GM12878 (cell line): ENCODE results near the gene LAMA5. TPM values are rescaled to one million over a fixed set of nuclear protein-coding genes. Genes with fewer than 3 reads are reported as not detected.

Experiments
- BACH1 ChIP-seq: fragments of 450-650 bp; IDR thresholded peaks from 2 replicates; pipeline ENCODE4 v1.6.1; 2017; ENCODE audit warnings: mild to moderate bottlenecking, borderline replicate concordance
- BHLHE40 ChIP-seq, 2 experiments: fragments of 450-650 bp in 1 of 2; IDR thresholded peaks; 2 replicates each; pipeline ENCODE4 v1.6.1; 2011 to 2017; ENCODE audit warnings: low read depth in 2 of 2, borderline replicate concordance in 1 of 2, improper control_type of control experiment in 1 of 2, low read length in 1 of 2, mild to moderate bottlenecking in 1 of 2
- CREM ChIP-seq: IDR thresholded peaks from 2 replicates; pipeline ENCODE4 v1.6.1; 2014; ENCODE audit warnings: antibody characterized with exemption, low read depth
- DPF2 ChIP-seq: fragments of 450-650 bp; IDR thresholded peaks from 2 replicates; pipeline ENCODE4 v1.6.1; 2017; ENCODE audit warnings: mild to moderate bottlenecking
- HDAC2 ChIP-seq: fragments of 200-600 bp; sonication (generic); IDR thresholded peaks from 2 replicates; pipeline ENCODE4 v1.6.1; 2017
- HDAC6 ChIP-seq: fragments of 200-600 bp; sonication (generic); IDR thresholded peaks from one replicate; pipeline ENCODE4 v1.8.0; 2017; ENCODE audit warnings: antibody characterized with exemption; ENCODE audit not compliant: unreplicated experiment
- IRF4 ChIP-seq: IDR thresholded peaks from 2 replicates; pipeline ENCODE4 v1.6.1; 2011; ENCODE audit warnings: low read depth, low read length
- KAT2A ChIP-seq: conservative IDR thresholded peaks from 2 replicates; pipeline ENCODE4 v1.6.1; 2011; ENCODE audit warnings: low read depth, low read length; ENCODE audit not compliant: control insufficient read depth
- MYC ChIP-seq: IDR thresholded peaks from 2 replicates; pipeline ENCODE4 v1.6.1; 2011; ENCODE audit warnings: mild to moderate bottlenecking, low read length, moderate library complexity, inconsistent platforms; ENCODE audit not compliant: insufficient read depth, insufficient replicate concordance, insufficient read length, severe bottlenecking
- NFIC ChIP-seq: IDR thresholded peaks from 2 replicates; pipeline ENCODE4 v1.6.1; 2012; ENCODE audit warnings: low read depth, mild to moderate bottlenecking, inconsistent platforms, low read length, moderate library complexity
- NRF1 ChIP-seq: conservative IDR thresholded peaks from 2 replicates; pipeline ENCODE4 v1.6.1; 2011; ENCODE audit warnings: mild to moderate bottlenecking, low read depth, low read length, improper control_type of control experiment
- PAX8 ChIP-seq: fragments of 450-650 bp; IDR thresholded peaks from 2 replicates; pipeline ENCODE4 v1.6.1; 2017; ENCODE audit warnings: mild to moderate bottlenecking, moderate library complexity
- RCOR1 ChIP-seq: conservative IDR thresholded peaks from 2 replicates; pipeline ENCODE4 v1.6.1; 2012; ENCODE audit warnings: low read depth, low read length, improper control_type of control experiment
- RFX5 ChIP-seq: IDR thresholded peaks from 2 replicates; pipeline ENCODE4 v1.6.1; 2011; ENCODE audit warnings: low read depth, low read length, improper control_type of control experiment
- SMARCA5 ChIP-seq: fragments of 450-650 bp; IDR thresholded peaks from 2 replicates; pipeline ENCODE4 v1.6.1; 2017; ENCODE audit warnings: mild to moderate bottlenecking
- STAT1 ChIP-seq: fragments of 450-650 bp; conservative IDR thresholded peaks from 2 replicates; pipeline ENCODE4 v1.6.1; 2014; ENCODE audit warnings: antibody characterized with exemption, mild to moderate bottlenecking
- polyA plus RNA-seq, 11 experiments: library from polyadenylated mRNA; depleted of rRNA in 4 of 11; unstranded in 6 of 11; stranded (reverse) in 5 of 11; fragments of >200 nt; fragmentation: Nextera tagmentation in 4 of 11; fragmentation: Illumina TruSeq in 1 of 11; extraction: Ambion mirVana in 4 of 11; extraction: Trizol in 1 of 11; gene quantifications; 1 replicate in 1 of 11; 2 replicates in 10 of 11; pipeline versions ENCODE4 v1.2.1 to v1.2.3, GENCODE V29; 2011 to 2016; ENCODE audit warnings: inconsistent platforms in 2 of 11, missing spikeins in 2 of 11, low read depth in 1 of 11
- total RNA-seq, 4 experiments: library from RNA; depleted of rRNA in 3 of 4; stranded (reverse); fragments of >200 nt in 3 of 4; fragmentation: Illumina TruSeq in 1 of 4; extraction: Trizol in 1 of 4; gene quantifications; 2 replicates each; pipeline versions ENCODE4 v1.2.1 to v1.2.3, GENCODE V29; 2013 to 2021
- TF ChIP-seq, protein P1 (sequence below): fragments of 450-650 bp; IDR thresholded peaks from 2 replicates; pipeline ENCODE4 v1.6.1; 2017; ENCODE audit warnings: mild to moderate bottlenecking, moderate library complexity
- TF ChIP-seq, protein P2 (sequence below): fragments of 450-650 bp; formaldehyde crosslinking; IDR thresholded peaks from 2 replicates; pipeline ENCODE4 v1.4.0; 2020; ENCODE audit warnings: mild to moderate bottlenecking, moderate library complexity
- TF ChIP-seq, protein P3 (sequence below): fragments of 450-650 bp; IDR thresholded peaks from 2 replicates; pipeline ENCODE4 v1.6.1; 2017; ENCODE audit warnings: mild to moderate bottlenecking, moderate library complexity

LAMA5 gene
- total and polyA plus RNA-seq, 10 of the 15 experiments (the other 5 are each of a cell fraction or from before 2014, with no cell fraction given), result 0.09 to 3.1 (median 1.6) TPM; not detected in 3

DNA sequence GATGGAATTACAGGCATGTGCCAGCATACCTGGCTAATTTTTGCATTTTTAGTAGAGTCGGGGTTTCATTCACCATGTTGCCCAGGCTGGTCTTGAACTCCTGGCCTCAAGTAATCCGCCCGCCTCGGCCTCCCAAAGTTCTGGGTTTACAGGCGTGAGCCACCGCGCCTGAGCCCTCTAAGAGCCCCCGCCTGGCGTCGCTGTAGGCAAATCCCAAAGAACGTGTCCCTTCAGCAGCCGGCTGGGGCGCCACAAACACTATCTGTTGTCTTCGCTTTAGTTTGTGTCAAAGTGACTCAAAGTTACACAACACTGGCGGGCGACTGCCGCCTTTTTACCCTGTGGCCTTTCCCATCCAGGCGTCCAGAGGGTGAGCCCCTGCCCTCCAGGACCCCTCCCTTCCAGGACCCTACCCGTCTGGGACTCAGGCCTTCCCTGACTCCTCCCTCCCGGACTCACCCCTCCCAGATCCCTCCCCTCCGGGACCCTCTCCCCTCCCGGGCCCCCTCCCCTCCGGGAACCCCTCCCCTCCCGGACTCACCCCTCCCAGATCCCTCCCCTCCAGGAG, 65.3 kb downstream of the LAMA5 start (continued):
- TF ChIP-seq, protein P1, sequence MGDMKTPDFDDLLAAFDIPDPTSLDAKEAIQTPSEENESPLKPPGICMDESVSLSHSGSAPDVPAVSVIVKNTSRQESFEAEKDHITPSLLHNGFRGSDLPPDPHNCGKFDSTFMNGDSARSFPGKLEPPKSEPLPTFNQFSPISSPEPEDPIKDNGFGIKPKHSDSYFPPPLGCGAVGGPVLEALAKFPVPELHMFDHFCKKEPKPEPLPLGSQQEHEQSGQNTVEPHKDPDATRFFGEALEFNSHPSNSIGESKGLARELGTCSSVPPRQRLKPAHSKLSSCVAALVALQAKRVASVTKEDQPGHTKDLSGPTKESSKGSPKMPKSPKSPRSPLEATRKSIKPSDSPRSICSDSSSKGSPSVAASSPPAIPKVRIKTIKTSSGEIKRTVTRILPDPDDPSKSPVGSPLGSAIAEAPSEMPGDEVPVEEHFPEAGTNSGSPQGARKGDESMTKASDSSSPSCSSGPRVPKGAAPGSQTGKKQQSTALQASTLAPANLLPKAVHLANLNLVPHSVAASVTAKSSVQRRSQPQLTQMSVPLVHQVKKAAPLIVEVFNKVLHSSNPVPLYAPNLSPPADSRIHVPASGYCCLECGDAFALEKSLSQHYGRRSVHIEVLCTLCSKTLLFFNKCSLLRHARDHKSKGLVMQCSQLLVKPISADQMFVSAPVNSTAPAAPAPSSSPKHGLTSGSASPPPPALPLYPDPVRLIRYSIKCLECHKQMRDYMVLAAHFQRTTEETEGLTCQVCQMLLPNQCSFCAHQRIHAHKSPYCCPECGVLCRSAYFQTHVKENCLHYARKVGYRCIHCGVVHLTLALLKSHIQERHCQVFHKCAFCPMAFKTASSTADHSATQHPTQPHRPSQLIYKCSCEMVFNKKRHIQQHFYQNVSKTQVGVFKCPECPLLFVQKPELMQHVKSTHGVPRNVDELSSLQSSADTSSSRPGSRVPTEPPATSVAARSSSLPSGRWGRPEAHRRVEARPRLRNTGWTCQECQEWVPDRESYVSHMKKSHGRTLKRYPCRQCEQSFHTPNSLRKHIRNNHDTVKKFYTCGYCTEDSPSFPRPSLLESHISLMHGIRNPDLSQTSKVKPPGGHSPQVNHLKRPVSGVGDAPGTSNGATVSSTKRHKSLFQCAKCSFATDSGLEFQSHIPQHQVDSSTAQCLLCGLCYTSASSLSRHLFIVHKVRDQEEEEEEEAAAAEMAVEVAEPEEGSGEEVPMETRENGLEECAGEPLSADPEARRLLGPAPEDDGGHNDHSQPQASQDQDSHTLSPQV, result no peak; the same call in 1 of the 2 replicates
- TF ChIP-seq STAT1, result peak; percentile 76; the same call in 1 of the 2 replicates
- TF ChIP-seq HDAC6, result no peak
- peak; percentile 58; the same call in 1 of the 2 replicates for TF ChIP-seq CREM
- no peak for TF ChIP-seq HDAC2
- no peak for TF ChIP-seq NFIC
- no peak for TF ChIP-seq IRF4
- TF ChIP-seq BHLHE40 (IDR thresholded peaks at IDR 0.05; ENCODE audit: borderline replicate concordance in 1 of 2, low read depth in 2 of 2, low read length in 1 of 2), result peak in 1 of 2 experiments; percentile 48; a peak in 1 of 4 replicates
- TF ChIP-seq BACH1, result no peak
- TF ChIP-seq NRF1, result no peak
- TF ChIP-seq RCOR1, result no peak
- TF ChIP-seq, protein P2, sequence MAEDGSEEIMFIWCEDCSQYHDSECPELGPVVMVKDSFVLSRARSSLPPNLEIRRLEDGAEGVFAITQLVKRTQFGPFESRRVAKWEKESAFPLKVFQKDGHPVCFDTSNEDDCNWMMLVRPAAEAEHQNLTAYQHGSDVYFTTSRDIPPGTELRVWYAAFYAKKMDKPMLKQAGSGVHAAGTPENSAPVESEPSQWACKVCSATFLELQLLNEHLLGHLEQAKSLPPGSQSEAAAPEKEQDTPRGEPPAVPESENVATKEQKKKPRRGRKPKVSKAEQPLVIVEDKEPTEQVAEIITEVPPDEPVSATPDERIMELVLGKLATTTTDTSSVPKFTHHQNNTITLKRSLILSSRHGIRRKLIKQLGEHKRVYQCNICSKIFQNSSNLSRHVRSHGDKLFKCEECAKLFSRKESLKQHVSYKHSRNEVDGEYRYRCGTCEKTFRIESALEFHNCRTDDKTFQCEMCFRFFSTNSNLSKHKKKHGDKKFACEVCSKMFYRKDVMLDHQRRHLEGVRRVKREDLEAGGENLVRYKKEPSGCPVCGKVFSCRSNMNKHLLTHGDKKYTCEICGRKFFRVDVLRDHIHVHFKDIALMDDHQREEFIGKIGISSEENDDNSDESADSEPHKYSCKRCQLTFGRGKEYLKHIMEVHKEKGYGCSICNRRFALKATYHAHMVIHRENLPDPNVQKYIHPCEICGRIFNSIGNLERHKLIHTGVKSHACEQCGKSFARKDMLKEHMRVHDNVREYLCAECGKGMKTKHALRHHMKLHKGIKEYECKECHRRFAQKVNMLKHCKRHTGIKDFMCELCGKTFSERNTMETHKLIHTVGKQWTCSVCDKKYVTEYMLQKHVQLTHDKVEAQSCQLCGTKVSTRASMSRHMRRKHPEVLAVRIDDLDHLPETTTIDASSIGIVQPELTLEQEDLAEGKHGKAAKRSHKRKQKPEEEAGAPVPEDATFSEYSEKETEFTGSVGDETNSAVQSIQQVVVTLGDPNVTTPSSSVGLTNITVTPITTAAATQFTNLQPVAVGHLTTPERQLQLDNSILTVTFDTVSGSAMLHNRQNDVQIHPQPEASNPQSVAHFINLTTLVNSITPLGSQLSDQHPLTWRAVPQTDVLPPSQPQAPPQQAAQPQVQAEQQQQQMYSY (CRISPR knock-in tag), result no peak
- TF ChIP-seq DPF2, result peak; percentile 41
- TF ChIP-seq MYC, result no peak
- TF ChIP-seq SMARCA5, result peak; percentile 99
- no peak for TF ChIP-seq KAT2A
- TF ChIP-seq RFX5, result no peak
- TF ChIP-seq PAX8, result no peak
- TF ChIP-seq, protein P3, sequence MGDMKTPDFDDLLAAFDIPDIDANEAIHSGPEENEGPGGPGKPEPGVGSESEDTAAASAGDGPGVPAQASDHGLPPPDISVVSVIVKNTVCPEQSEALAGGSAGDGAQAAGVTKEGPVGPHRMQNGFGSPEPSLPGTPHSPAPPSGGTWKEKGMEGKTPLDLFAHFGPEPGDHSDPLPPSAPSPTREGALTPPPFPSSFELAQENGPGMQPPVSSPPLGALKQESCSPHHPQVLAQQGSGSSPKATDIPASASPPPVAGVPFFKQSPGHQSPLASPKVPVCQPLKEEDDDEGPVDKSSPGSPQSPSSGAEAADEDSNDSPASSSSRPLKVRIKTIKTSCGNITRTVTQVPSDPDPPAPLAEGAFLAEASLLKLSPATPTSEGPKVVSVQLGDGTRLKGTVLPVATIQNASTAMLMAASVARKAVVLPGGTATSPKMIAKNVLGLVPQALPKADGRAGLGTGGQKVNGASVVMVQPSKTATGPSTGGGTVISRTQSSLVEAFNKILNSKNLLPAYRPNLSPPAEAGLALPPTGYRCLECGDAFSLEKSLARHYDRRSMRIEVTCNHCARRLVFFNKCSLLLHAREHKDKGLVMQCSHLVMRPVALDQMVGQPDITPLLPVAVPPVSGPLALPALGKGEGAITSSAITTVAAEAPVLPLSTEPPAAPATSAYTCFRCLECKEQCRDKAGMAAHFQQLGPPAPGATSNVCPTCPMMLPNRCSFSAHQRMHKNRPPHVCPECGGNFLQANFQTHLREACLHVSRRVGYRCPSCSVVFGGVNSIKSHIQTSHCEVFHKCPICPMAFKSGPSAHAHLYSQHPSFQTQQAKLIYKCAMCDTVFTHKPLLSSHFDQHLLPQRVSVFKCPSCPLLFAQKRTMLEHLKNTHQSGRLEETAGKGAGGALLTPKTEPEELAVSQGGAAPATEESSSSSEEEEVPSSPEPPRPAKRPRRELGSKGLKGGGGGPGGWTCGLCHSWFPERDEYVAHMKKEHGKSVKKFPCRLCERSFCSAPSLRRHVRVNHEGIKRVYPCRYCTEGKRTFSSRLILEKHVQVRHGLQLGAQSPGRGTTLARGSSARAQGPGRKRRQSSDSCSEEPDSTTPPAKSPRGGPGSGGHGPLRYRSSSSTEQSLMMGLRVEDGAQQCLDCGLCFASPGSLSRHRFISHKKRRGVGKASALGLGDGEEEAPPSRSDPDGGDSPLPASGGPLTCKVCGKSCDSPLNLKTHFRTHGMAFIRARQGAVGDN, result no peak
